ENCODE results near the gene DLG4. TPM values are rescaled to one million over a fixed set of nuclear protein-coding genes. Genes with fewer than 3 reads are reported as not detected.
A peak's percentile ranks its signal among the peaks of the same experiment; 100 is the strongest.

The DLG4 gene
- total RNA-seq, 1 experiment from 2014 or later, result 38.3 TPM

DNA sequence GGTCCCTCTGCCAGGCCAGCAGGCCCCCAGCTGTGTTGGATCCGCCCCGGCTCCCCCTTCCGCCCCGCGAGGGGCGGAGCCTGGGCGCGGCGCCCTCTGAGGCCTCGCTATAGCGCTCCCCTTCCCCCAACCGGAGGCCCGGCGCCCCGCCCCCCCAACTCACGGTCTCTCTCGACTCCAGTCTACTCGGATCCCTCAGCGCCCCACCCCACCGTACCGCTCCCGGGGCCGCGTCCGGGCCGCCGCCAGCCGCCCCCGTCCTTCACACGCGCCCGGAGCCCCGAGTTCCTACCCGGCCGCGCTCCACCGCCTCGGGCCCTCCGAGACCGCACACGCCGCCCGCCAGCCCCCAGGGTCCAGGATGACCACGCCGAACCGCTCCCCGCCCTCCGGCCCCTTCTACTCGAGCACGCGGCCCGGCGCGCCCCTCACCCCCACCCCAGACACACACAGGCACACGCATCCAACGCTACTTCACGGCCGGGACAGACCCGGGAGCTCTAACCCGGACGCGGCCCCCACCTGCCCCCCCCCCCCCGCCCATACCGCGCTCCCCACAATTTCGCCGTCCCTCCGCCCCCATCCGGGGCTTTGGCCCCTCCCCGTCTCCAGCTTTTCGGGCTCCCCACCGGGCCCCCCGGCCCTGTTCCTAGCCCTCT lies 18.3 kb upstream of the DLG4 start:
- peaks cover 0 to 2% of the 10 kb centered on the region in 2 experiments; a peak in 2 of 5 replicates for H3K9me3 Mint-ChIP-seq
- no CpG with 5 or more reads among the region's 73 CpGs for WGBS (ENCODE audit: extremely low coverage, insufficient read length, low lambda C conversion rate)
- no peaks in the 10 kb centered on the region for H3K4me1 ChIP-seq (ENCODE audit: insufficient read depth, low read length)

More for the DNA sequence above, 18.3 kb upstream of the DLG4 start:
- no peak overlapping the region for H2BK15ac ChIP-seq (ENCODE audit: low read depth, low read length)
- H2BK5ac ChIP-seq (ENCODE audit: insufficient read length, low read length), result no peak overlapping the region
- peak overlapping the region; percentile 95 to 97 for H3K4me3 Mint-ChIP-seq
- no peak overlapping the region for H3K56ac ChIP-seq (ENCODE audit: insufficient read length, low read depth, low read length)
- no peaks in the 10 kb centered on the region; the same call in 1 of the 2 replicates for H3K27me3 Mint-ChIP-seq (ENCODE audit: low read depth)
- no peak overlapping the region for H2AK5ac ChIP-seq (ENCODE audit: insufficient read length, low read length)
- no peaks in the 10 kb centered on the region for H4K20me1 ChIP-seq (ENCODE audit: control insufficient read depth, insufficient read depth, insufficient read length)
- H3K27me3 ChIP-seq (ENCODE audit: insufficient read depth, low read length), result no peaks in the 10 kb centered on the region
- H3K4me2 ChIP-seq (ENCODE audit: insufficient read depth, insufficient read length, low read length), result peak overlapping the region; percentile 82
- peaks cover 13% of the 10 kb centered on the region for H3K79me1 ChIP-seq (ENCODE audit: insufficient read depth, low read depth, low read length, poor library complexity, severe bottlenecking)
- H3K36me3 Mint-ChIP-seq (ENCODE audit: insufficient read depth in 1 of 3, low read depth in 3 of 3), result peaks cover 35 to 57% (median 45%) of the 10 kb centered on the region in 3 experiments
- H4K8ac ChIP-seq (replicated peaks; ENCODE audit: insufficient read length, low read depth, low read length), result no peak overlapping the region
- H2AFZ ChIP-seq (ENCODE audit: low read length), result no peak overlapping the region
- H4K91ac ChIP-seq (ENCODE audit: insufficient read length, low read depth, low read length), result no peak overlapping the region
- H3T11ph ChIP-seq (ENCODE audit: low read length), result no peak overlapping the region
- H3K9ac ChIP-seq (ENCODE audit: extremely low read depth, insufficient read length, low read length), result no peak overlapping the region
- H4K5ac ChIP-seq (ENCODE audit: insufficient read length, low read depth, low read length), result no peak overlapping the region
- peak; percentile 91 for DNase-seq
- TF ChIP-seq, protein P1, sequence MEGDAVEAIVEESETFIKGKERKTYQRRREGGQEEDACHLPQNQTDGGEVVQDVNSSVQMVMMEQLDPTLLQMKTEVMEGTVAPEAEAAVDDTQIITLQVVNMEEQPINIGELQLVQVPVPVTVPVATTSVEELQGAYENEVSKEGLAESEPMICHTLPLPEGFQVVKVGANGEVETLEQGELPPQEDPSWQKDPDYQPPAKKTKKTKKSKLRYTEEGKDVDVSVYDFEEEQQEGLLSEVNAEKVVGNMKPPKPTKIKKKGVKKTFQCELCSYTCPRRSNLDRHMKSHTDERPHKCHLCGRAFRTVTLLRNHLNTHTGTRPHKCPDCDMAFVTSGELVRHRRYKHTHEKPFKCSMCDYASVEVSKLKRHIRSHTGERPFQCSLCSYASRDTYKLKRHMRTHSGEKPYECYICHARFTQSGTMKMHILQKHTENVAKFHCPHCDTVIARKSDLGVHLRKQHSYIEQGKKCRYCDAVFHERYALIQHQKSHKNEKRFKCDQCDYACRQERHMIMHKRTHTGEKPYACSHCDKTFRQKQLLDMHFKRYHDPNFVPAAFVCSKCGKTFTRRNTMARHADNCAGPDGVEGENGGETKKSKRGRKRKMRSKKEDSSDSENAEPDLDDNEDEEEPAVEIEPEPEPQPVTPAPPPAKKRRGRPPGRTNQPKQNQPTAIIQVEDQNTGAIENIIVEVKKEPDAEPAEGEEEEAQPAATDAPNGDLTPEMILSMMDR (conservative IDR thresholded peaks at IDR 0.05), result no peak
- peaks cover 11% of the 10 kb centered on the region for H3K23me2 ChIP-seq (ENCODE audit: insufficient read length, low read depth, low read length, poor library complexity, severe bottlenecking)
- no peaks in the 10 kb centered on the region for H3K9me3 ChIP-seq (ENCODE audit: control insufficient read depth, low read depth, low read length)
- peak overlapping the region; percentile 95; a peak in 5 of 7 replicates for H3K27ac Mint-ChIP-seq
- H3K23ac ChIP-seq (ENCODE audit: insufficient read length, low read depth, low read length), result no peak overlapping the region
- peaks cover 13% of the 10 kb centered on the region; the same call in 1 of the 2 replicates for H3K79me2 ChIP-seq (ENCODE audit: insufficient read depth, low read length)
- H3K4ac ChIP-seq (ENCODE audit: low read depth, low read length), result no peak overlapping the region
- H2BK120ac ChIP-seq (ENCODE audit: low read depth, low read length, poor library complexity, severe bottlenecking), result no peak overlapping the region
- peaks cover 42 to 55% of the 10 kb centered on the region in 2 experiments for H3K4me1 Mint-ChIP-seq
- H3K18ac ChIP-seq (ENCODE audit: insufficient read length, low read depth, low read length), result peak overlapping the region; percentile 71
- no peak overlapping the region for H2BK12ac ChIP-seq (ENCODE audit: insufficient read length, low read depth, low read length)
- no peak overlapping the region for H2BK20ac ChIP-seq (ENCODE audit: low read depth, low read length, poor library complexity, severe bottlenecking)
- H3K14ac ChIP-seq (ENCODE audit: insufficient read depth, low read length), result peak overlapping the region; percentile 64; the same call in 1 of the 2 replicates
- no peak overlapping the region for H3K27ac ChIP-seq (ENCODE audit: insufficient read length, low read depth, low read length)

All from H9 (cell line).